Measurements from ENCODE around the gene FGF12. TPM values are rescaled to one million over a fixed set of nuclear protein-coding genes. Genes with fewer than 3 reads are reported as not detected.

The FGF12 gene
- total and polyA plus RNA-seq, 2 donors (not counting 1 experiment from before 2014, with no cell fraction given), result 0.03 TPM; not detected in 1

DNA sequence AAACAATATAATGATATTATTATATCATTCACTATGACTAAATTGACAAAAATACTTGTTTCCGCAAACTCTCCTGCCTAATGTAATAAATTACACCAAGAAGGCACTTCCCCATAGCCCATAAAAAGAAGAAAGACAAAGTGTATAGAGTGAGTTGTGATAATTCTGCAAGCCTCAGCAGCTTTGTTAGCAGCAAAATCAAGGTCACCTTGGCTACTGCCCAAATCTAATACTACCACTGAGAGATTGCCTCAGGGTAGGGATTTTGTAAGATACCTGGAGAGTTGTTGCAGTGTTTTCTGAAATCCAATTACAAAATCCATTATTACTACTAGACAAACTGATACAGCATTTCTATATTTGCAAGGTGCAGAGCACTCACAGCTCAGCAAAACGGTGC is 503.5 kb downstream of the FGF12 start:
- Mint-ChIP-seq H3K4me3 (no peak overlapping the region), H3K27ac (no peak overlapping the region), H3K27me3 (no peaks in the 10 kb centered on the region), H3K4me1 (no peaks in the 10 kb centered on the region), H3K9me3 (ENCODE audit: insufficient read depth) (no peaks in the 10 kb centered on the region)
- Histone ChIP-seq H3K27ac (ENCODE audit: low read length in 2 of 2) (no peak overlapping the region), H3K4me2 (replicated peaks; ENCODE audit: low read depth, low read length, poor library complexity, severe bottlenecking) (no peak overlapping the region), H3K9ac (ENCODE audit: low read length) (no peak overlapping the region), H3K79me2 (ENCODE audit: control insufficient read depth, insufficient read depth, low read length) (no peaks in the 10 kb centered on the region), H2AFZ (ENCODE audit: insufficient read depth, low read depth, low read length, poor library complexity, severe bottlenecking) (no peak overlapping the region), H4K20me1 (ENCODE audit: control insufficient read depth, insufficient read depth, low read length, poor library complexity, severe bottlenecking) (no peaks in the 10 kb centered on the region), H3K9me3 (ENCODE audit: control extremely low read depth in 1 of 3, control insufficient read depth in 2 of 3, insufficient read depth in 1 of 3, low read length in 2 of 3) (peaks cover 0 to 1% (median 0%) of the 10 kb centered on the region in 3 donors), H3K4me3 (ENCODE audit: control extremely low read depth in 1 of 5, extremely low read depth in 1 of 5, insufficient read depth in 1 of 5, low read depth in 2 of 5, low read length in 4 of 5) (no peak overlapping the region), H3K36me3 (replicated peaks in 1 of 2; ENCODE audit: control extremely low read depth in 1 of 2, control insufficient read depth in 1 of 2, extremely low read depth in 1 of 2, insufficient read depth in 2 of 2, low read length in 1 of 2) (no peaks in the 10 kb centered on the region), H3K27me3 (replicated peaks in 1 of 4; ENCODE audit: control extremely low read depth in 1 of 4, control insufficient read depth in 3 of 4, insufficient read depth in 4 of 4, low read length in 3 of 4) (no peaks in the 10 kb centered on the region), H3K4me1 (ENCODE audit: control insufficient read depth in 2 of 2, insufficient read depth in 2 of 2, low read length in 2 of 2) (no peaks in the 10 kb centered on the region)
- ChIA-PET POLR2A (no interaction called here), CTCF (no interaction called here)
- DNase-seq (no peak), ATAC-seq (ENCODE audit: low read depth) (no peak)
- WGBS (ENCODE audit: insufficient coverage), result no CpG with 5 or more reads among the region's 2 CpGs
- intact Hi-C loops (cut with micrococcal nuclease), result no loop called here
- TF ChIP-seq, protein P1, sequence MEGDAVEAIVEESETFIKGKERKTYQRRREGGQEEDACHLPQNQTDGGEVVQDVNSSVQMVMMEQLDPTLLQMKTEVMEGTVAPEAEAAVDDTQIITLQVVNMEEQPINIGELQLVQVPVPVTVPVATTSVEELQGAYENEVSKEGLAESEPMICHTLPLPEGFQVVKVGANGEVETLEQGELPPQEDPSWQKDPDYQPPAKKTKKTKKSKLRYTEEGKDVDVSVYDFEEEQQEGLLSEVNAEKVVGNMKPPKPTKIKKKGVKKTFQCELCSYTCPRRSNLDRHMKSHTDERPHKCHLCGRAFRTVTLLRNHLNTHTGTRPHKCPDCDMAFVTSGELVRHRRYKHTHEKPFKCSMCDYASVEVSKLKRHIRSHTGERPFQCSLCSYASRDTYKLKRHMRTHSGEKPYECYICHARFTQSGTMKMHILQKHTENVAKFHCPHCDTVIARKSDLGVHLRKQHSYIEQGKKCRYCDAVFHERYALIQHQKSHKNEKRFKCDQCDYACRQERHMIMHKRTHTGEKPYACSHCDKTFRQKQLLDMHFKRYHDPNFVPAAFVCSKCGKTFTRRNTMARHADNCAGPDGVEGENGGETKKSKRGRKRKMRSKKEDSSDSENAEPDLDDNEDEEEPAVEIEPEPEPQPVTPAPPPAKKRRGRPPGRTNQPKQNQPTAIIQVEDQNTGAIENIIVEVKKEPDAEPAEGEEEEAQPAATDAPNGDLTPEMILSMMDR (IDR thresholded peaks at IDR 0.05), result no peak
- TF ChIP-seq EZH2 (IDR thresholded peaks at IDR 0.05; ENCODE audit: borderline replicate concordance, insufficient read depth, low read depth, low read length, poor library complexity, severe bottlenecking), result no peak

DNA sequence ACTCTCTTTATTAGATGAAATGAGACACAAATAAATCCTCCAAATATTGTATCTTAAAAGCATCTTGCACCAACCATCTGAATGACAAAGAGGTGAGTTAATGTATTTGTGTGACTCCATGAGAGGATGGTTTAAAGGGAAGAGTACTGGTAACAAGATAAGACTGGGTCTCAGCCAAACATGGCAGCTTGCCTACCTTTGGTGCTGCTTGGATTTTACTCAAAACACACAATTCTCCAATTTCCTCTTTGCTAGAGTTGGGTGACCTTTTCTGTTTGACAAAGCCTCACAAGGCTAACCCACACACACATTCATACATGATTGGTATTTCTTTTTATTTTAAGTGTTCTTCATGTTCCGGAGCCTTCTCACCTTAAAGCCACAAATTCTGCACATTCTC is 506.4 kb downstream of the FGF12 start:
- Mint-ChIP-seq H3K27me3 (no peaks in the 10 kb centered on the region), H3K9me3 (ENCODE audit: insufficient read depth) (no peaks in the 10 kb centered on the region), H3K4me1 (no peaks in the 10 kb centered on the region), H3K4me3 (no peak overlapping the region), H3K27ac (no peak overlapping the region)
- Histone ChIP-seq H3K27ac (ENCODE audit: low read length in 2 of 2) (no peak overlapping the region), H3K4me3 (ENCODE audit: control extremely low read depth in 1 of 5, extremely low read depth in 1 of 5, insufficient read depth in 1 of 5, low read depth in 2 of 5, low read length in 4 of 5) (no peak overlapping the region), H2AFZ (ENCODE audit: insufficient read depth, low read depth, low read length, poor library complexity, severe bottlenecking) (no peak overlapping the region), H3K9me3 (ENCODE audit: control extremely low read depth in 1 of 3, control insufficient read depth in 2 of 3, insufficient read depth in 1 of 3, low read length in 2 of 3) (peaks cover 0 to 1% (median 0%) of the 10 kb centered on the region in 3 donors), H3K9ac (ENCODE audit: low read length) (no peak overlapping the region), H3K36me3 (replicated peaks in 1 of 2; ENCODE audit: control extremely low read depth in 1 of 2, control insufficient read depth in 1 of 2, extremely low read depth in 1 of 2, insufficient read depth in 2 of 2, low read length in 1 of 2) (no peaks in the 10 kb centered on the region), H3K79me2 (ENCODE audit: control insufficient read depth, insufficient read depth, low read length) (no peaks in the 10 kb centered on the region), H4K20me1 (ENCODE audit: control insufficient read depth, insufficient read depth, low read length, poor library complexity, severe bottlenecking) (no peaks in the 10 kb centered on the region), H3K4me2 (replicated peaks; ENCODE audit: low read depth, low read length, poor library complexity, severe bottlenecking) (no peak overlapping the region), H3K4me1 (ENCODE audit: control insufficient read depth in 2 of 2, insufficient read depth in 2 of 2, low read length in 2 of 2) (no peaks in the 10 kb centered on the region), H3K27me3 (replicated peaks in 1 of 4; ENCODE audit: control extremely low read depth in 1 of 4, control insufficient read depth in 3 of 4, insufficient read depth in 4 of 4, low read length in 3 of 4) (no peaks in the 10 kb centered on the region)
- CTCF ChIA-PET, result no interaction called here
- no CpG with 5 or more reads among the region's 1 CpG for WGBS (ENCODE audit: insufficient coverage)
- TF ChIP-seq, protein P1 (IDR thresholded peaks at IDR 0.05), result no peak
- TF ChIP-seq EZH2 (IDR thresholded peaks at IDR 0.05; ENCODE audit: borderline replicate concordance, insufficient read depth, low read depth, low read length, poor library complexity, severe bottlenecking), result no peak
- ATAC-seq (ENCODE audit: low read depth) (no peak), DNase-seq (no peak)
- POLR2A ChIA-PET, result no interaction called here
- intact Hi-C loops (cut with micrococcal nuclease), result no loop called here
